DMS79 treated with DMSO at 0.1 percent for 48 hours (cell line): ENCODE data around the gene BRD1.
"Not testable (repeated sequence)": the region's sequence is repeated elsewhere in the genome, so short reads cannot be mapped to it uniquely, and the experiment has no call there.

ENCODE experiments used
- DNase-seq: peaks from one replicate; lab custom pipeline; 2025; lab: John Stamatoyannopoulos, UW

The BRD1 gene

DNA sequence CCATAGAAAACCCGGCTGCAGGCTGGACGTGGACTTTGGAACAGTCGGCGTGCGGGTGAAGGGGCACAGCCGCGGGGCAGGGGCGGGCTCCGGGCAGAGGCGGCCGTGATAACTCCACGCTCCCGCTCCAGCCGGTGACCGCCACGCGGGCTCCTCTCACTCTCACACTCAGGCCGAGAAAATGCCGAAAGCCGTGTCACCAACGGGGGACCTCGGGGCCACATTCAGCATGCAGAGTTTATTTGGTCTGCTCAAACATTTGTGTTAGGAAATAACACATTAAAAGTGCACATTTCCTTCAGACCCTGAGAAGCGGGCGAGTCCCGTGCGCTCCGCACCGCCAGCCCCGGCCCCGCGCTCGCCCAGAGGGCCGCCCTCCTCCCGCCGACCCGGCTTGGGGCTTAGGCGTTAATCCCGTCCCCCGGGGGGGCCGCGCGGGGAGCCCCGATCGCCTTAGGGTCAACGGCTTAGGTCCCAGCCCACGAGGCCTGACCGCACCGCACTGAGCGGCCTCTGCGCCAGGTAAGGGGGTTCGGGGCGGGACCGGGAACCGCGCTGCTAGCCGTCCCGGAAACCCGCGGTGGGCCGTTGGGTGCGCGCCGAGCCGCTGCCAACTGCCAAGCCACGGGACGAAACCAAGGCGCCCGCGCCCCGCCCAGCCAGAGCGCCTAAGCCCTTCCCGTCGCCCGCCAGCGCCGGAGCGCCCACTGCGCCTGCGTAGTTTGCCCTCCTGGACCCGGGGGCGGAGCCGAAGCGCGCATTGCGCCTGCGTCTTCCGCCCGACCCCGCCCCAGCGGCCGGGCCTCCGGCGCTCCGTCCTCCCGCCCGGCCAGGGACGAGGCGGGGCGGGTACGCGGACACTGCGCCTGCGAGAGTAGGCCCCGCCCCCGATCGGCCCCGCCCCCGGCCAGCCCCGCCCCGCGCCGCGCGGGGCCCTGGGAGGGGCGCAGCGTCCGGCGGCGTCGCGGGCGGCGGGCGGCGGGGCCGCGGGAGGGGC is 25.5 kb upstream of the BRD1 start, which contains the start of gene ZBED4:
TSS of gene ZBED4 (plus strand) at position 947 of the 997 bp plus-strand sequence. CDS start 29,819 bp downstream, outside the sequence.
- DNase-seq, result peak; percentile 60

DNA sequence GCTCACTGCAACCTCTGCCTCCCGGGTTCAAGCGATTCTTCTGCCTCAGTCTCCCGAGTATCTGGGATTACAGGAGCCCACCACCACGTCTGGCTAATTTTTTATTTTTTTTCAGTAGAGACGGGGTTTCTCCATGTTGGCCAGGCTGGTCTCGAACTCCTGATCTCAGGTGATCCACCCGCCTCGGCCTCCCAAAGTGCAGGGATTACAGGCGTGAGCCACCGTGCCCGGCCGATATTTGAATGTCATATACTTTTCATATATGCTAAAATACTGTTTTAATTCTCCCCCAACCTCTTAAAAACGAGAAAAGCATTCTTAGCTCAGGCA is 24.9 kb upstream of the BRD1 start:
- not testable (repeated sequence) for DNase-seq

DNA sequence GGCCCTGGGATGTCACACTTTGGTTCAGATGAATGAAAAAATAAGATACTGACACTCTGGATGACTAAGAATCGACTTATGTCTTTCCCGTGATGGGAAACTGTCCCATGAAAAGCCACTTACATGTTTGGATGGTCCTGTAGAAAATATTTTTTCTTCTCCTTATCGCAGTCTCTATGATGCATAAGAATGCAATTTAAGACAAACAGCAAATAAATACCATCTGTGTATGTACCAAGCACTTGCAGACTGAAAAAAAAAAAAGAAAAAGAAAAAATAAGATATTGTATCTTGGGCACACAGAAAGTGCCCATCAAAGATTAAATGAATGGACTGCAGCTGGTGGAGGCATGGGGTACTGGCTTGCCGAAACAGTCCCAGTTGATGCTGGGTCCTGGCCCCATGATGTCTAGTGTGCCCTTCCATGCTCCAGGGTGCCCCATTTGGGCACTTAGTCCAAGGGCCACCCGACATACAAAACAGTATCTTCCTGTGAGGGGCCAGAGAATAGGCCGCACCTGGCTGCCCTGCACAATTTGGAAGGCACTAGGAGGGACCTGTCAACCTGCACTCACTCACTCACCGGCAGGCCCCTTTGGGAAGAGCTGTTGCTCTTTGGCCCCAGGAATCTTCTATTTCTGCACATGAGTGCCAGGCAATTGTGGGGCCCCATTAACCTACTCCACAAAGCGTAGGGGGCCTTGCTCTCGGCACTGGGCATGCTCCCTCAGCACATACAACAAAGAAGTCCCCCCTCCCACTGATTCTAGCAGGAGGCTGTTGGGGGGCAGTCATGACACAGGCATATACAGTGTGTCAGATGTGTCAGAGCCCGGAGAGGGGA is 23.5 kb upstream of the BRD1 start:
- DNase-seq, result no peak

DNA sequence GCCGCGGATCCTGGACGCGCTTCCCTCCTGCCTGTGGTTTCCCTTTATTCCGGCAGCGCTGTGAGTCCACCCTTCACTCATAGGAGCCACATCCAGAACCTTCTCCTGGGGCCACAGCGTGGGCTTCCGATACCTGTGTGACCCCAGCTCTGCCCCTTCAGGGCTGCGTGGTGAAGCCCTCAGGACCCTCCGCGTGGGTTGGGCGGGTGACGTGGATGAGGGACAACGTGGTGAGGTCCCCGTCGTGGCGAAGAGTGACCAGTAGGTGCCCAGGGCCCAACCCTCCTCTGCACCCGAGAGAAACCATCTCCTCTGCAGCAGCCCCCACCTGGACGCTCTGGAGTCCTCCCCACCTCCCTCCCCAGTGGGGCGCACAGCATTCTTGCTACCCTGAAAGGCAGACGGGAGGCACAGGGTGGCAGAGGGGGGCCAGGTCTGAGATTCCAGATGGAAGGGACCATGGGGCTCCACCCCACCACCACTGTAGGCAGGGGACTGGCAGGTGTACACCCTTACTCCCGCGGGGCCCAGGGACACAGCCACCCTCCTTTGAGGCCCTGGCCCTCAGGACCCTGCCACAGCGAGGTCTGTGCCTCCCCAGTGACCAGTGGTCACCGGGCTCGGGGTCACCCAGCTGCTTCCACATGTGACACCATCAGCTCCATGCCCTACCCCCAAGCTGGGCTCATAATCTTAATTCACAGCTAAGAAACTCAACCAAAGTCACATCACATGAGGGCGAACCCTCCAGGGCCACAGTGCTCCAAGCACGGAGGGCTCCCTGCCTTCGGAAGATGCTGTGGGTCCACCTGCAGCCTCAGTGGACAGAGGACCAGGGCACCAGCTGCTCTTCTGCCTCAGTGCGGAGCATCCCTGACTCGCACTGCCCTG is 22.6 kb upstream of the BRD1 start:
- DNase-seq, result no peak

DNA sequence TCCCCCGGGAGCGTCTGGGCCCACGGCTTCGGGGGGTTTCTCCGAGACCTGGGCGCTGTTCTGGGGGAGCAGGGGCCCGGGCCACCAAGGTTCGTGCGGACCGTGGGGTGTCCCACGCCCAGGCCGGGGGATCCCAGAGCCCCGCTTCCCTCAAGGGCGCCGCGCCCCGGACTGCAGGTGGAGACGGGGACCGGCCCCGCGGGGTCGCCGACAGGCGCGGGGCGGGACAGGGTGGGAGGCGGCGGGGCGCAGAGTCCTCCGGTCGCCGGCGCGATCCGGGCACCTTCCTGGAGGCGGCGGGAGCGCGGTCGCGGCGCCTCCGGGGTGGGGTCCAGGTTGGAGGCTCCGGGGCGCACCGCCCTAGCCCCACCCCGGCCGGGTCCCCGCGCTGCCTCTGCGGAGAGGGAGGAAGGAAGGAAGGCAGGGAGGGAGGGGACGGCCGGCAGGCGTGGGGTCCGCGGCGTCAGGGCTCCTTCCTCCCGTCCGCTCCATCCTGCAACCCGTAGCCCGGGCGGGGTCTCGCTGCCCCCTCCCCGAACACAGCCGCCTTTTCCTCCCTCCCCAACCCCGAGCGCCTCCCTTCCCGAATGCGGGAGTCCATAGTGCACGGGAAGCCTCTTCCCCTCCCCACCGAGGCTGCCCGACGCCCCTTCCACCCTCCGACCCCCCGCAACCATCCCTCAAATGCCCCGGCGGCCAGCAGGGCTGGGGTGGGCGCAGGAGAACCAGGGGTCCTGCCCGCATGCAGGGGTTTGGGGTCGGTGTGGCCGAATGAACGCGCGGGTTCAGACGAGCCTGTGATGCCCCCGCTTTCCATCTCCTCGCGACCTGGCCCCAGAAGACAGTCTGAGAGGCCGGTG is 21.7 kb upstream of the BRD1 start:
- no peak for DNase-seq

DNA sequence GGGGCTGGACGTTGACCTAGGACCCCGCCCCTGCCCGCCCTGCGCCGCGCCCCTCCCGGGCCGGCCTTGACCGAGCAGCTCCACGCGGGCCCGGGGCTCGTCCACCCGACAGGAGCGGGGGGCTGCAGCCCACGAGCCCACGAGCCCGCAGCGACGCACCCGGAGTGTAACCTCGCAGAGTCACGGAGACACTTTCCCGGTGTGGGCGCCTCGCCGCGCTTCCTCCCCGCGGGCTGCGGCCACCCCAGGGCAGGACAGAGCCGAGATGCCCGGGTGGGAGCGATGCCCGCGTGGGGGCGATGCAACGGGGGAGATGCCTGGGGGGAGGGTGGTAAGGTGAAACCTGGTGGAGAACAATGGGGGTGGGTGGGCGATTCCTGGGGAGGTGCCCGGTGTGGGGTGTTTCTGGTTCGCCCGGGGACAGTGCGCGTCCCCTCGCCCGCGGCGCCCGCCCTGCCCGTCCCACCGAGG is 21.1 kb upstream of the BRD1 start:
- DNase-seq, result no peak

DNA sequence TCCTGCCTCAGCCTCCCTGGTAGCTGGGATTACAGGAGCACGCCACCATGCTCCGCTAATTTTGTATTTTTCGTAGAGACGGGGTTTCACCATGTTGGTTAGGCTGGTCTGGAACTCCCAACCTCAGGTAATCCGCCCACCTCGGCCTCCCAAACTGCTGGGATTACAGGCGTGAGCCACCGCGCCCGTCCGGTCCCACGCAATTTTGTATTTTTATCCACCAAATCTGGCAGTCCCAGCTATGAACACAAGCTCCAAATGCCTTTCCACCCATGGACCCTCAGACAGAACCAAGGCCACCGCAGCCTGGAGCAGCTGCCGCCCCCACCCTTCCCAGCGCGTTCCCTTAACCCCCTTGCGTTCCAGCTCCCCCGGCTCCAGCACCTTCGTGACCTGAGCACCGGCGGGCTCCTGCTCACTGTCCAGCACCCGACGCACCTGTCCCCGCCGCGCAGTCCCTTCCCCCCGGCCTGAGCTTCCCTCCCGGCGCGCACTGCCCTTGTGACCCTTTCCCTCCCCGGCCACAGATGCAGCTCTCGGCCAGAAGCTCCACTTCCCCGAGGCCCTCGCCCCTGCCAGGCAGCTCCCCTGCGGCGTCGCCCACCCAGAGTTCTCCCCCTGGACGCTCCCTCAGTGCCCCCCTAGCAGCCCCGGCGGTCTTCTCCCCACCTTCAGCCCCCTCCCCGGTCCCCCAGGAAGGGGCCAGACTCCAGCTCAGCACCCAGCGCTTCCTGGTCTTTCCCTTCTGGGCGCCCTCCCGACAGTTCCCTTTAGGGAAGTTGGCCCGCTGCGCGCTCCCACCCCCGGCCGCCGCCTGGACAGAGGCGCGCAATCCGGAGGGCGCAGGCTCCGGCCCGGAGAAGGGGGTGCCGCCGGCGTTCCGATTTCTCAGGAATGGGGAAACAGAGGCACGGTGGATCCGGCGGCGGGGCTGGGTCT is 20.3 kb upstream of the BRD1 start:
- no peak for DNase-seq

DNA sequence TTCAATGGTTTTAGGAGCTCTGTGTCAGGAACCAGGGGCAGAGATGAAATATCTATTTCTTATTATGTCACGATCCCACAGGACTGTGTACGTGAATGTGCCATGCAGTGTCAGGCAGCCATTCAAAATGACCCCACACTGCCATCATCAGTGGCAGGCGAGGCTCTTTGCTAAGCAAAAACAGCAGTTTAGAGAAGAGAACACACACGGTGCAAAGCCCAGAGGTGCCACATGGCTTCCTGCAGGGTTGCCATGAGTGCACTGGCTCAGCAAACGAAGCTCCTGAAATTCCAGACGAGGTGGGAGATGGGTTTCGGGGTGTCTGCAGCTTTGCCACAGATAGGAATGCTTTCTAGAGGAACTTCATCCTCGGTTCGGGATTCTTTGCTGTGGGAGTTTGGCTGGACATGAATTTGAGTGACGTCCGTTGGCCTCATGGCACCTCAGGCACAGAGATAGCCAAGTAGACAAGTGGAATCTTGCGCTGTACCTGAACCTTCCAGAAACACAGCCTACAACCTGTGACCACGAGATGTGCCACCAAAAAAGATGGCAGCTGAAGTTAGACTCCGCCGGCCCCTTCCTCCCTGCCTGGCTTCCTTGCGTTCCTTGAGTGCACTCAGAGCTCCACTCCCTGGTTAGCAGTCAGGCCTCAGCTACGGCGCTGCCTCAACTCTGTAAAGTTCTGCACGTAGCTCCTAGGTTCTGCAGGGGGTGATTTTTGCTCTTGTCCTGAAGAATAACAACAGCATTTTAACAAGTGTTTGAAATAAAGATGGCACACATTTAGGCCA is 18.2 kb upstream of the BRD1 start:
- DNase-seq, result no peak

DNA sequence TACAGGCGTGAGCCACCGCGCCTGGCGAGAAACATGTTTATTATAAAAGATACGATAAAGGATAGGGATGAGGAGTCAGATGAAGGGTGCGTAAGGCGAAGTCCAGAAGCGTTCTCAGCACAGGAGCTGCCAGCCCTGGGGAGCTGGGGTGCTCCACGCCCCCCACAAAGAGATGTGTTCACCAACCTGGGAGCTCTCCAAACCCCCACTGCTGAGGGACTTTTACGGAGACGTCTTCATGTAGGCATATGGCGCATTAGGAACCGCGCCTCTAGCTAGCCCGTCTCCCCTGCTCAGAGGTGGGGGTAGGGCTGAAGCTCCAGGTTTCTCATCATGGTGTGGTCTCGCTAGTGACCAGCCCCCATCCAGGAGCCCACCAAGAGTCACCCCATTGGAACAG is 17.6 kb upstream of the BRD1 start:
- DNase-seq, result no peak

DNA sequence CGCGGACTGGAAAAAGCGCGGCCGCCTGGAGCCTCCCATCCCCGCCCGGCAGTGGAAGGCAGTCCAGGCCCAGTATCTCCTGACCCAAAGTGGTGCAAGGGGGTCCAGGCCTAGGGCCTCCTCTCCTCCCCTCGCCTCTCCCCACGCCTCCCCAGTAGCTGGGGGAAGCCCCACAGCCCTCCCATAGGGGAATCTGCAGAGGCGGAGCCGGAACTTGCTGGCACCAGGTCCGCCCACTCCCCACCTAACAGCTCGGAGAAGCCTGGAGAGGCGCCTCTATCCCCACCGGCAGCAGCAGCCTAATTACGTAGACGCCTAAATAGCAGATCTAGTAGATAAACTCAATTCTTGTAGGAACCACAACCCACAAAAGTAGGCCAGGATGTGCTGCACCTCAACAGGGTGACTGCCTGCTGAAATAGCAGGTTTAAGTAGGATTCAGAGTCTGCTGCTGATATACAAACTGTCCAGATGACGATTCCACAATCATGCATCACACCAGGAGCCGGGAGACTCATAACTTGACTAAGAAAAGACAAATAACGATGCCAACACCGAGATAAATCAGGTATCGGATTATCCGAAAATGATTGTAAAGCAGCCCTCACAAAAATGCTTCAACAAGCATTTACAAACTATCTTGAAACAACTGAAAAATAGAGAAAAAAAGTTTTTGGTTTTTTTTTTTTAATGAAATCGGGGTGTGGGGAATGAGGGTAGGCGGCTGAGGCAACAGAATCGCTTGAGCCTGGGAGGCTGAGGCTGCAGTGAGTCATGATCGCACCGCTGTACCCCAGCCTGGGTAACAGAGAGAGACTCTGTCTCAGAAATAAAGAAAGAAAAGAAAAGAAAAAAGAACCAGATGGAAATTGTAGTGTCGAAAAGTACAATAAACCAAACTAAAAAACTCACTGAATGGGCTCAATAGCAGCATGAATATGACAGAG is 11.4 kb upstream of the BRD1 start:
- no peak for DNase-seq

DNA sequence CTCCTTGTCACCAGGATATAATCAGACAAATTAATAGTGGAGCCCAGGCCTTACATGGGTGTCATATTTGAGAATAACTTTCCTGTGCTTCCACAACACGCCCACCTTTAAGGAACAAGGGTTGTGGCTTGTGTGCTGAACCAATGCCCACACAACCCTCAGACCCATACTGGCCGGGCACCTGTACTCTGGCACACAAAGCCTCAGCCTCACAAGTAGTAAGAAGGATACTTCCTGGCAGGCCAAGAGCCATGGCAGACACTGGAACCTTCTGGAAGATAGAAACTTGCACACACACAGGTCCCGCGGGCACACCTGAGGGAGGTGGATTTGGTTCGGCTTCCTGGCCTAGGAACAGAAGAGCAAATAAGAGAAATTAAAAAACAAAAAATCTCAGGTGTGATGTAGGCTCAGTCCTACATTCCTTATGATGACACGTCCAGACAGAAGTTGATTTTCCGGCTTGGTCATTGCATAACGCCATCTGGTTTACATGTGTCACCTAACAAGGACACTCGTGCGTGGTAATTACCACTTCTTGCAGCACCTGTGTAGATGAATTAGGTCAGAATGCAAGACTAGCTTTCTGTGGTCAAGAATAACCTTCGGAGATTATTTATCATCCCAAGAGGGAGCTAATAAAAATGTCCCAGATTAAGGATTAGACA is 5.8 kb upstream of the BRD1 start:
- DNase-seq, result no peak

DNA sequence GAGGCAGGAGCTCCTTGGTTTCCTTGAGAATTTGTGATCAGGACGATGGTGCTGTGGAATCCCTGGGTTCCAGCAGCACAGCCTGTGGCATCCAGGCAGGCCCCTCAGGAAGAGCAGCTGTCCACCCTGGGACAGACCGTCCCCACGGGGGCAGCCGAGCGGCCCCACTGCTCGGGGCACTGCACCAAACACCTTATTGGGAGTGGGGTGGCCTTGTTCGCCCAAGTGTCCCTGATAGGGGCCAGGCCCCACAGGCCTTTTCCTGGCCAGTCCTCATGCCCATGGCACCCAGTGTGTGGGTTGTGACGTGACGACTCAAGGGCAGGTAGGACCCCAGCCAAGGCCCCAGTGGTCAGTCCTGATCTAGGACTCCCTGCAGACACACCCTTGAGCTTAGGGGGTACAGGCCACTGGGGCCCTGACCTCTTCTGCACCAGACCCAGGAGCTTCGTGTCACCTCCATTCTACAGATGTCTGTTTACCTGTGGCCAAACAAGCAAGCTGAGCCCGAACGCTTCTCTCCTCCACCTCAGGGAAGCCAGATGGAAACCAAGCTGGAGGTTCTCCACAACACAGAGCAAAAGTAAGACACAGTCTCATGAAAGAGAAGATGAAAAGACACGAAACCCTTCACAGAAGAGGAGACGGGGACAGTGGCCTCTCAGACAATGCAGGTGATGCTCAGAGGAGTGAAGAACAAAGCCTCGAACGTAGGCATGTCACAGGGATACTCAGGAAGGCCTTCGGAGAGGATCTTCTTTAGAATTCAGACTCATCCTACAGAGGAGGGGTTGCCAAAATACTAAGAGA is 1.6 kb upstream of the BRD1 start:
- no peak for DNase-seq

DNA sequence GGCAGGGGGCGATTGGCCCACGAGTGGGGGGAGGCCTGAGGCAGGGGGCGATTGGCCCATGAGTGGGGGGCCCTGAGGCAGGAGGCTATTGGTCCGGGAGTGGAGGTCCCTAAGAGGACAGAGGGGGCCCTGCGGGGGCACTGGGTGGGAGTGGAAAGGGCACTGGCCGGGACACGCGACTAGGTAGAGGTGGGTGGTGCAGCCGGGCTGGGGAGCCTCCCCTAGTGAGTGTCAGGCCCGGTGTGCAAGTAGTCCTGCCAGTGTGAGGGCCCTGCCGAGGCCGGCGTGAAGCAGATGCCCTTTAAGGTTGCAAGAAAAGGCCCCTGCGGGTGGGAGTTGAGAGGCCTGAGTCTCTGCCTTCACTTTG is 909 bp upstream of the BRD1 start:
- no peak for DNase-seq

DNA sequence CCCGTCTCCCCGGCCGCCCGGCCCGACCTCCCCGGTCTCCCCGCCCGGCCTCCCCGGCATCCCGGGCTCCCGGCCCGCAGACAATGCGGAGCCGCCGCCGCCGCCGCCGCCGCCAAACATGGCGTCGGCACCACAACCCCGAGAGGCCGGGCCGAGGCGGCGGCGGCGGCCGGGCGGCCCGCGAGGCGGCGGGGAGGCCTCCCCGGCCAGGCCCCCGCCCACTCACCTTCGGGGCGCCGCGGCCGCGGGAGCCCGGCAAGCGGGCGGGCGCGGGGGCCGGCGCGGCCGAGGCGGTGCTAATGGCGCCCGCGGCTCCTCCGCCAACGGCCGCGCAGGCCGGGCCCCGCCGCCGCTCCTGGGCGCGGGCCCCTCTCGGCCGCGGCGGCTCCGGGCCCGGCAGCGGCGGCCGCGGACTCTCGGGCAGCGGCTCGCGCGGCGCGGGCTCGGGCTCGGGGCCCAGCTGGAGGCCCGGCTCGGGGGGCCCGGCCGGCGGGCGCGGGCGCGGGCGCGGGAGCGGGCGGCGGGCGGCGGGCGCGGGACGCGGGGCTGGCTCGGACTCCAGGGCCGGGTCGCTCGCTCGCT is 311 bp downstream of the BRD1 start:
- no peak for DNase-seq

DNA sequence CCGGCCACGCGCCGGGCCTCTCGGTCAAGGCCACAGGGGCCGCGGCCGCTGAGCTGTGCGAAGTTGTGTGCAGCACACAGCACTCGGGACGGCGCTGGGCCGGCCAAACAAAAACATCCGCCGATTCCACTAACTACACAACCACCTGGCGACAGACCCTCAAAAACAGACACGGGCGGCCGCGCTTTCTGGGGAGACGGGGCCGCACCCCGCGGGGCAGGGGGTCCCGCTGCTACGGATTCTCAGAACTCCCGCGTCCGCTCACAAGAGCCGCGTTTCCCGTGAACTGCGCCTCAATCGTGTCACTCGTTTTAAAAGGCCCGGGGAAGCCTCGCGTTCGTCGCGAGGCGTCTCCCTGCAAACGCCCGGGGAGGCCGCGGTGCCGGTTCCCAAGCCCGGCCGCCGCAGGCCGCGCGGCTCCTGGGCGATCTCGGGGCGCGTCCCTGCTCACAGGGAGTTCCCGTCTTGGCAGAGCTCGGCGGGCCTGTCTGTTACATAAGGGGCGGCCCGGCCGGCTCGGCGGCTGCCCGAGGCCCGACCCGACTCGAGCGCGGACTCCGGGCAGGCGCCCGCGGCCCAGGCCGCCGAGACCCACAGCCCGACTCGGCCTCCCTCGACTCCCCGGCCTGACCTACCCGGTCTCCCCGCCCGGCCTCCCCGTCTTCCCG is 936 bp downstream of the BRD1 start:
- no peak for DNase-seq
